Non-pigmented ciliary epithelial cell (primary cell): ENCODE measurements around the gene EIF1AD.

Experiments
- DNase-seq: peaks from one replicate; pipeline ENCODE4 v3.0.0-alpha.2; 2010; ENCODE audit warnings: low read depth

The EIF1AD gene

DNA sequence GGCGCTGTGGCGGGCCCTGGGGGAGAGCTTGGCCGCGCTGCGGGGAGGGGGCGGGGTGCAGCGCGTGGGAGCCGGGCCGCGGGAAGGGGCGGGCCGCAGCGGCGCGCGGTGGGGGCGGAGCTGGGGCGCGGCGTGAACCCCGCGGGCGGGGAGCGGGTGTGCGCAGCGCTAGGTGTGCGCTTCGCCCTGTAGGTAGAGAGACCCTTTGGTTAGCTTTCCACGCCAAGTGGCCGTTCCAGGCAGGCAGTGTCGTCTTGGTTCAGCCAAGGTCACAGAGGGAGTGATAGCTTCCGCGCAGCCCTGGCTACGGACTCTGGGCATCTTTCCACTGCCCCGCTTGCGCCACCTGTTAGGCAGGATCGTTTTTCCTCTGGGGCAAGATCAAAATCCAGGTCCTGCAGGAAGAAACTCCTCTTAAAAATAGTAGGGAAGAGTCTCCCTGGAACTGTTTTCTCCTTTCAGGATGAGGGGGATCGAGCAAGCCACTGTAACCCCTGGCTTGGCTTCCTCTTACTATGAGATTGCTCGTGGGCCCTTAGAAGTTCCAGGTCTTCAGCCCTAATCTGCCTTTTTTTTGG, 780 bp upstream of the EIF1AD start:
- DNase-seq: no peak

DNA sequence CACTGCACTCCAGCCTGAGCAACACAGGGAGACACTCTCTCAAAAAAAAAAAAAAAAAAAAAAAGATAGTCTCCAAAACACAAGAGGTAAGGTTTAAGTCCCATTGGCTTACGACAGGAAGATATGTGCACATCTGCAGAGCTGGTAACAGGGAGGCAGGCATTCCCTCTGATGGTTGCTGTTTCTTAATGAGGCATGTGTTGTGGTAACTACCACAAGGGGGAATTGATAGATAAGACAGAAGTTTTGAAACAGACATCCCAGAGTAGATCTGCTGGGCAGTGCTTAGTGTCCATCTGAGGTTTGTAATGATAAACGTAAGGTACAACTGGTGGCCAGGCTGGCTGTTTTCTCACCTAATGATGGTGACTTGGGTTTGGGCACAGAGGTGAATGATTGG, 4.7 kb downstream of the EIF1AD start:
- no peak for DNase-seq

DNA sequence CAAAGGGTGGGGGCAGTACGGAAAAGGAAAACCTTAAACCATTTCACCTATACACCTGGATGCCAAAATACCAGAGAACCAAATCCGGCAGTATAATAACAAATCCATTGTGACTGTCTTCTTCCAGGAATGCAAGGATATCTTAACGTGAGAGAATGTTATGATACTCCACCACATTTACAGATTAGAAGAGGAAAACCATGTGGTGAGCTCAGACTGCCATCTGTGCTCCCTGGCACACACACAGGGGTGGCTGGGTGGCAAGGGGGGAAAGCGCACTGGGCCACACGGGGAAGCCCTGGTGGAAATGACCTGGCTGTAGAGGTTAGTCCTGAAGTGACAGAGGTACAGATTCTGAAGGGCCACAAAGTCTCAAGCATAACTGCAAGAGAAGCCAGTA, 9.9 kb downstream of the EIF1AD start:
- no peak for DNase-seq

DNA sequence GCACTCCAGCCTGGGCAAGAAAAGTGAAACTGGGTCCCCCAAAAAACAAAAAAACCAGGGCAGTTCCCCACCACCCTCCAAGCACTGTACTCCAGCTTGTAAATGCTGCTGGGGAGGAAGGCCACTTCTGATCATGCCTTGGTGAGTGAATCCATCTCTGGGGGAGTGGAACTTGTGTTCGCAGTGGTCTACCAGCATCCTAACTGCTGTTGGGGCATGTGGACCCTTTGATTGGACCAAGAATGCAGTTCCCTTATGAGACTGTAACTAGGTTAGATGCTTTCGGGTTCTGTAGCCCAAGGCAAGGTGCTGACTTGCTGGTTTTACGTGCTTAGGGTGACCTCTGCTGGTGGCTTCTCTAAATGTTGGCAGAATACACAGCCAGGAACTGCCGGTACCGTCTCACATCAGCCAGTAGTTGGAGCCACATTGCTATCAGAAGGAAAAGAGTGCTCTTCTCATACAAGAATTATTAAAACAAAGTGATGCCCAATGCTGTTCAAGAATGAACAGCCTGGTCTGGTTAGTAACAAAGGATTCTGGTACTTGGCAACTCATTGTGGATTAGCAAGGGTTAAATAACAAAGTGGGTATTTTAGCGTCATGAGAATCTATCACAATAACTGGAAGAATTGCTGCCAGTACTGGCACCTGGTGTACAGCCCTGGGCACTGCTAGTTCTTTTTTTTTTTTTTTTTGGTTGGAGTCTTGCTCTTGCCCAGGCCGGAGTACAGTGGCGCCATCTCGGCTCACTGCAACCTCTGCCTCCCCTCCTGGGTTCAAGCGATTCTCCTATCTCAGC, 13.0 kb downstream of the EIF1AD start:
- DNase-seq: peak; percentile 91

DNA sequence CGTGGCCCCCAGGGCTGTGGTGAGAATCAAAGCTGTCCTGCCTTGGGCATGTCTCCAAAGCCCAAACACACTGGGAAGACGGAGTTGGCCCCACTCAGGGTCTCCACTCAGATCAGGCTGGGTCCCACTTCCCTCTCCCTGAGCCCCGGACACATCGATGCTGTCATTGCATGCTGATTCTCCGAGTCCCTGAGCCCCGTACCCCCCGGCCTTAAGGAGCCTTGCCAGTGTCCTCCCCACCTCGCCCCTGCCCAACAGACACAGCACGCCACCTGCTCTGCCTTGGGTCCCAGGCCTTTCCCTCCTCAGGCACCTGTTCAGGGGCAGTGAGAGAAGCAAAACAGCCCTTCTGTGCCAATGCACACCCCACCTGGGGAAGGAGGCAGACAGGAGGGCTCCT, 14.6 kb downstream of the EIF1AD start:
- no peak for DNase-seq

DNA sequence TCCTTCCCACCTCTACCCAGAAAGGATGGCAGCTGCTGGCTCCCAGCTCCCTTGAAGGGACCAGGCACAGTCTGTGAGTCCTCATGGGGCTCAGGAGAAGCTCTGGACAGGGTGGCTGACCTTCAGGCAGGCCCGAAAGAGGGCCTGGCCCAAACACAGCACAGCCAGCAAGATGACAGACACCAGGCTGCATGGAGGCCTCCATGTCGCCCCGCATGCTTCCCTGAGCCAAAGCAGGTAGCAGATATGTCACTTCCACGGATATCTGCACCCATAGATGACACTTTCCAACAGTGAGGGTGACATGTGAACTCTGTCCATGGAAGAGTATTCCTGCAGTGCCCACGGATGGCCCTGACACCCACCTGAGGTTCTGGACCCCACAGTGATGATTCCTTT, 18.4 kb downstream of the EIF1AD start:
- no peak for DNase-seq

DNA sequence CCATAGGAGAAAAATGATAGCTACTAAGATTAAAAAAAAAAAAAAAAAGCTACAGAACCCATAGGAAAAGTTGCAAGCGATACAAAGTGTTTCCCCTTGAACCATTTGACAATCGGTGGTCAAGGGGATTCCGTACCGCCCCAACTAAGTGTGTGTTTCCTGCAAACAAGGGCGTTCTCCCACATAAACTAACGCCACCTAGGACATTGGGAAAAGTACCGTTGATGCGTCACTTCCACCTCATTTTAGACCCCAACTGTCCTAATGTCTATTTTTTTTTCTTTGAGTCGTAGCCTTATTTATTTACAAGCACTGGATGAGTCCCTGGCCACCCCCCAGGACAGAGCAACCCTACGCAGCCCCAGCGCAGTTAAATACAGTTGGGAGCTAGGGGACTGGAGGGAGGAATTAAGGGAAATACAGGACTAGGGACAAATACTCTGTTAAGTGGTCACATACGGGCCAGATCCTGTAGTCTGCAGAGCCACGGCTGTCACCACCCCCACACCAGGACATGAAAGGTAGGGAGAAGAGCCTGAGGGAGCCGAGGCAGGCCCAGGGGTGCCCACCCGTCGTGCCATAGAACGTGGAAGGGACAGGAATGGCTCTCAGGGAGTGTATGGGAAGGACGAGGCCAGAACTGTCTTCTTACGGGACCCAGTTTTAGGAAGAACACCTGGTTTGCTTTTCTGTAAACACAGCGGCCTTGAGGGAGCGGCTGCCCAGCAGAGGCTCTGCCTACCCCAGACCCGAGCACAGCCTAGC, 19.0 kb downstream of the EIF1AD start:
- no peak for DNase-seq

DNA sequence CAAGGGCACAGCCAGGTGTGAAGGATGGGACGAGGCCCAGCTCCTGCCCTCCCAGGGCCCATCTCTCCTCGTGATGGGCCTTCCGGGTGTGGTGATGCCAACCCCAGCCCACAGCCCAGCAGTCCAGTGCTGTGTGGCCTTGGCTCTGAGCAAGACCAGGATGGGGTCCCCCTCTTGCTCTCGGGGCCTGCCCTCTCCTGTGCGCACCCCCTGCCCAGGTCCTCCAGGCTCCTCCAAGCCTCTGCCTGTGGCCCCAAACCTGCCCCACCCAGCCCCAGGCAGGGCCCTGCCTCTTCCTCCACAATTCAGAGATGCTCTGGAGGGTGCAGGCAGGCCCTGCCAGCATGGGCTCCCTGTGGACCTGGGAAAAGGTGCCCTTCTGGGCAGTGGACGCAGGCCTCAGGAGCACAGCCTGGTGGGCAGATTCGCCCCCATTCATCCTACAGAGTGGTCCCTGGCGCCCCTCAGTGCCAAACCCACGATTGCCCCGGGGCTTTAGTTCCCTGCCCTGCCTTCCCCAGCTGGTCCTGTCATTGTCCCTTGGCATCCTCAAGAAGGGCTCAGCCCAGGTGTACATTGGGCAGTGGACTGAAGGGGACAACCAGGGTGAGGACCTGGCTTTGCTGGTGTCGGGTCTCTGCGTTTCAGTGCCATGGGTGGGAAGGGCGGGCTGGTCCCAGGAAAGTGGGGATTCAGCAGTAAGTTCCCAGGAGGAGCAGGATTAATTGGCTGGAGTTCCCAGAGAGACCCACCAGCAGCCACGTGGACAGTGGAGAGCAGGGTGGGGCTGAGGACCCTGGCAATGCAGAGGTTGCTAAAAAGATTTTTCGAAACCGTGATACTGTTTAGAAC, 19.8 kb downstream of the EIF1AD start:
- DNase-seq: no peak

DNA sequence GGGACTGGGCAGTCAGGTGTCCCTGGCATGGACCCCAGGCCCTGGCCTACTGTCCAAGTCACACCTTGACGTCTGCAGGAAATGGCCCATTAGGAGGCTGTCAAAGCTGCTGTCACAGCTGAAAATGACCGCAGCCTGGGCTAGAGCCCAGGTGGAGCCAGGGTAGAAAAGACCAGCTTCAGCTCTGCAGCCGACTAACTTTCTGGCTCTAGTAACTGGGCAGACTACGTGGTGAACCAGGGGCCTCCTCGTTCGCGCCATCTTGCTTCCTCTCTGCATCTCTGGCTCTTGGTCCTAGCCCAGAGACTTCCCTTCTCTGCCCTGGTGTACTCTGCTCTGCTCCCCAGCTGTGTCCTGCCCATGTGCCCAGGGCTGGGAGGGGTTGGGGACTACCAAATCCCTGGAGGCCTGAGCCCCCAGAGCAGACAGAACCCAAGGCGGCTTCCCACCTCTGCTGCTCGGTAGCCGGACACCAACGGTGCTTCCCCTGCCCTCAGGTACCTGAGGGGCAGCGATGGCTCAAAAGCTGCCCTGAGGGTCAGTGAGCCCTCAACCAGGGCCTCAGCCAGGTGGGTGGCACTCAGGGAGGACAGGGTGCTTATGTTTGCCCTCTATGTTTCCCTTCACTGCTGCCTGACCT, 20.7 kb downstream of the EIF1AD start:
- DNase-seq: no peak

DNA sequence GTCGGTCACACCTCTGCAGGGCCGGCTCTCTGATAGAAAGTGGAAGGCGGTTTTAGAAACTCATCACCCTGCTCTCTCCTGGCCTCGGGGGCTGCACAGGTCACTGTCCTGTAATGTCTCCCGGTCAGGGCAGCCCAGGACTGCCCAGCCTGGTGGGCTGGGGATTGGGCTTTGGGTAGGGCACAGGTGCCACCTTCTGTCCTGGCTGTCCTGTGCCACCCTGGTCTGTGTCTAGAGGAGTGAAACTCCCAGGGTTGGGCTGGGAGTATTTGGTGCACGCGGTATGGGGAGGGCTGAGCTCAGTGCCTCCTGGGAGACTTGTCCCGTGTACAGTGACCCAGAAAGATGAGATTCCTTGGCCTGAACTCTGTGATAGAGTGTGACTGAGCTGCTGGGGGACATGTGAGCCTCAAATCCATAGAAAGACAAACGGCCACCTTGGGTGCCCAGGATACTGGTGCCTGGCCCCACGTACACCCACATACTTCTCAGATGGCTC, 22.6 kb downstream of the EIF1AD start:
- no peak for DNase-seq

DNA sequence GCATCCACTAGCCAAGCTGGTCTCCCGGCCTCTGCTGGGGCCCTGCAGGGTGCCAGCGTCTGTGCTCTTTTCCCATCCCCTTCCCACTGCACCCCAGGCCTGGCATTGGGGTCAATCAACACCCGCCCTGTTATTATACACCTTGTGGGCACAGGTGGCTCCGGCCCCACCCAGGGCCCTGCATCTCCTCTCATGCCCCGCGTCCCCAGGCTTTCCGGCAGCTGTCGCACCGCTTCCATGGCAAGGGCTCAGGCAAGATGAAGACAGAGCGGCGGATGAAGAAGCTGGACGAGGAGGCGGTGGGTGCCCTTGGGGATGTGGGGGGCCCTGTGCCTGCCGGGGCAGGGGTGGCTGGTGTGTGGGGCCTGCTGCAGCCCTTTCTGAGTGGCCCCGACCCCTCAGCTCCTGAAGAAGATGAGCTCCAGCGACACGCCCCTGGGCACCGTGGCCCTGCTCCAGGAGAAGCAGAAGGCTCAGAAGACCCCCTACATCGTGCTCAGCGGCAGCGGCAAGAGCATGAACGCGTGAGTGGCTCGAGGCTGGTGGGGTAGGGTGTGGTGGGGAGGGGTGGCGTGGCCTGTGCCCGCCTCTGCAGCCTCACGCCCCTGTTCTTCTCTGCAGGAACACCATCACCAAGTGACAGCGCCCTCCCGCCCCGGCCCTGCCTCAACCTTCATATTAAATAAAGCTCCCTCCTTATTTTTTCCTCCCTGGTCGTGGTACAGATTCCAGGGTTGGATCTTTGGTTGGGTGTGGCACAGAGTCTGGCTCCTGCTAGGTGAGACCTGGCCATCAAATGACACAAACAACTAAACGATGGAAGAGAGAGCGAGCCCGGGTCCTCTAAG, 23.3 kb downstream of the EIF1AD start:
- no peak for DNase-seq

DNA sequence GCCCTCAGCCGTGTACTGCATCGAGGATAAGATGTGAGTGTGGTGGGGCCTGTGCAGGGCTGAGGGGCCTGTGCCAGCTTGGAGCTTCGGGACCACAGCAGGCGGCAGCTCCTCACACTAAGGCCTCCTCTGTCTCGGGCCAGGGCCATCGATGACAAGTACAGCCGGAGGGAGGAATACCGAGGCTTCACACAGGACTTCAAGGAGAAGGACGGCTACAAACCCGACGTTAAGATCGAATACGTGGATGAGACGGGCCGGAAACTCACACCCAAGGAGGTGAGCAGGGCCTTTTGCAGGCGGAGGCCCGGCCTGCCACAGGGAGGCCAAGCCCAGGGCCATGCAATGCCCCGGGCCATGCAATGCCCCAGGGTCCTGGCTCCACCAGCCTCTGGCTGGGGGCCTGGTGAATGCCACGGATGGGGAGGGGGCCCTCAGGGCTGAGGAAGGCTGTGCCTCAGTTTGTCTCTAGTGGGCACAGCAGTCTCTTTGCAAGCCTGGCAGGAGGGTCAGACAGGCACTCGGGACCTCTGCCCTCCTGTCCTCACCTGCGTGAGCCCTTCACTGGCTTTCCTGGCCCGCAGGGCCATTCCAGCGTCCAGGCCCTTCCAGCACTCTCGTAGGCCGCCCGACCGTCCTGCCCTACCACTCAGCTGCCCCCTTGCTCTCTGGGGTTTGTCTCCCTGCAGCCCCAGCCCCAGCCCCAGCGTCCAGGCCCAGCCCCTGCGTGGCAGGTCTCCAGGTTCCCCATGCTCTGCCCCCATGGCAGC, 24.2 kb downstream of the EIF1AD start:
- DNase-seq: no peak

DNA sequence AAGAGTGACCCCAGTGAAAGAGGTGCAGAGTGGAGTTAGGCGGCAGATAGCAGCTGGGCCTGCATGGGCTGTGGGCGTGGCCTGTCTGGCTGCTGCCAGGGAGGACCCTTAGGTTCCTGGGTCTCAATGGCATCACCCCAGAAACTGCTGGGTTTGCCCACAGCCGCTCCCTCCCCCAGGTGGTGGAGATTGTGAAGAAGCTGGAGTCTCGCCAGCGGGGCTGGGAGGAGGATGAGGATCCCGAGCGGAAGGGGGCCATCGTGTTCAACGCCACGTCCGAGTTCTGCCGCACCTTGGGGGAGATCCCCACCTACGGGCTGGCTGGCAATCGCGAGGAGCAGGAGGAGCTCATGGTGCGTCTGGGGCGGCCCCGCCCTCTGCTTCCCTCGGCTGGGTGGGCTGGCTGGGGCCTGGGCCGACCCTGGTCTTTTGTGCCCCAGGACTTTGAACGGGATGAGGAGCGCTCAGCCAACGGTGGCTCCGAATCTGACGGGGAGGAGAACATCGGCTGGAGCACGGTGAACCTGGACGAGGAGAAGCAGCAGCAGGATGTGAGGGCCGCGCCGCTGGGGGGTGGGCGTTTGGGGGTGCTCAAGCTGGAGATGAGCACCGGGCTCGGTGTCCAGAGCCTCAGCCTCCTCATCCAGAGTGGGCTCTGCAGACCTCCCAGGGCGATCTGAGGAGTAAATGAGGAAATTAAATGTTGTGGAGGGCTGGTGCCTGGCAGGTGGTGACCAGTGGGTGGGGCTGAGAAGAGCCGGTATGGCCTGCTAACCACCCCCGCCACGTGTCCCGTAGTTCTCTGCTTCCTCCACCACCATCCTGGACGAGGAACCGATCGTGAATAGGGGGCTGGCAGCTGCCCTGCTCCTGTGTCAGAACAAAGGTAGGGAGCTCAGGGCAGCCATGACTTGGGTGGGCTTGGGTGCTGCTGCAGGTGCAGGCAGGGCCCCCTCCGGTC, 25.5 kb downstream of the EIF1AD start:
- no peak for DNase-seq

DNA sequence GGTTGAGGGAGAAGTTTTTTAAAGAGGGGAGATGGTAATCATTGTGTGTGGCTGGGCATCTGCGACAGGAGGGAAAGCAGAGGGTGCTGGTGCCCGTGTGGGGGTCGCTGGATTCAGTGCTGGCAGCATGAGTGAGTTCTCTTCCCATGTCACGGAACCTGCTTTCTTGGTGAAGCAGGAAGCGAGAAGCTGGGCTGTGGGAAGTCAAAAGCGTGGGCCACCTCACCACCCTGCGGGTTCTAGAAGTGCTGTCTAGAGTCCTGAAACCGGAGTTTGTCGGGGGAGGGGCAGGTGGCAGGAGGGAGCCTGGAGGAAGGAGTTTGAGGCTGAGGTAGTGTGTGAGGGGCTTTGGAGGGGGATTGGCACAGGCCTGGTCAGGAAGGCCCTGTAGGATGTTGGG, 26.2 kb downstream of the EIF1AD start:
- no peak for DNase-seq

DNA sequence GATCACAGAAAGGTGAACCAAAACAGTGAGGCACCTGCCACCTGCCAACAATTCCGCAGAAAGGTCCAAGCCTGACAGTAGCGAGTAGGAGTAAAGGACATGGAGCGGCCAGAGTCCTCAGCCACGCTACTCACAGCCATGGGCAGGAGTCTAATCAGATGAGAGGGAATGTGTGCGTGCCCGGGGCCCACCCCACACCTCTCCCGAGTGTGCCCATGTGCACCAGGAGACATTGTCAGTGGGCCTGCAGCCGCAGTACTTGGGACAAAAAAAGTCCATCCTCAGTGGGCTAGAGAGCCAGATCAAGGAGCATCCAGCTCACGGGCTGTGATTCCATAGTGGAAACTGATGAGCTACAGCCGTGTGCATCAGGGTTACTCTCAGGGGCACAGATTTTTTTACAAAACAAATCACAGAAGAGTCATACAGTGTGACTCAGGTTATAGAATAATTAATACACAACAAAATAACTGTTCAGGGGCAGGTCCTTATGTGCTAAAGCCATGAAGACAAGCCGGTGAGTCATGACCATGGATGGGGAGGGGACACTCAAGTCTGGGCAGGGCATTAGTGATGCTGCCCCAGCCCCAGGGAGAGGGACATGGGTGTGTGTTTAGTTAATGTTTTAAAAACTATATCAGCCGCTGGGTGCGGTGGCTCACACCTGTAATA, 28.4 kb downstream of the EIF1AD start:
- no peak for DNase-seq

DNA sequence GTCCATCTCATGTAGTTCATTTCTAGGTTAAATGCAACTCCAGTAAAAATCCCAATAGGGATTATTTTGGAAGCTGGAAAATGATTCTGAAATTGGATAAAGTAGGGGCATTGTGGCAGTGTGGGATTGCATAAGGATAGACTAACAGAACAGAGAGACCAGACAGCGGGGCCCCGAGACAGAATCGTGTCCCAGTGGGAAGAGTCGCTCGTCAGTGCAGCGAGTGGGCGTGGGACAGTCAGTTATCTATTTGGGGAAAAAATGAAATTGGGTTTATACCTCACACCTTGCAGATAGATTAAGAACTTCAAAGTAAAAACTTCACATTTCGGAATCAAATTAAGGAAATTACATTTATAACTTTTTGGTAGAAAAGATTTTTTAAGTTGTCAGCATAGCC, 29.8 kb downstream of the EIF1AD start:
- DNase-seq: no peak

DNA sequence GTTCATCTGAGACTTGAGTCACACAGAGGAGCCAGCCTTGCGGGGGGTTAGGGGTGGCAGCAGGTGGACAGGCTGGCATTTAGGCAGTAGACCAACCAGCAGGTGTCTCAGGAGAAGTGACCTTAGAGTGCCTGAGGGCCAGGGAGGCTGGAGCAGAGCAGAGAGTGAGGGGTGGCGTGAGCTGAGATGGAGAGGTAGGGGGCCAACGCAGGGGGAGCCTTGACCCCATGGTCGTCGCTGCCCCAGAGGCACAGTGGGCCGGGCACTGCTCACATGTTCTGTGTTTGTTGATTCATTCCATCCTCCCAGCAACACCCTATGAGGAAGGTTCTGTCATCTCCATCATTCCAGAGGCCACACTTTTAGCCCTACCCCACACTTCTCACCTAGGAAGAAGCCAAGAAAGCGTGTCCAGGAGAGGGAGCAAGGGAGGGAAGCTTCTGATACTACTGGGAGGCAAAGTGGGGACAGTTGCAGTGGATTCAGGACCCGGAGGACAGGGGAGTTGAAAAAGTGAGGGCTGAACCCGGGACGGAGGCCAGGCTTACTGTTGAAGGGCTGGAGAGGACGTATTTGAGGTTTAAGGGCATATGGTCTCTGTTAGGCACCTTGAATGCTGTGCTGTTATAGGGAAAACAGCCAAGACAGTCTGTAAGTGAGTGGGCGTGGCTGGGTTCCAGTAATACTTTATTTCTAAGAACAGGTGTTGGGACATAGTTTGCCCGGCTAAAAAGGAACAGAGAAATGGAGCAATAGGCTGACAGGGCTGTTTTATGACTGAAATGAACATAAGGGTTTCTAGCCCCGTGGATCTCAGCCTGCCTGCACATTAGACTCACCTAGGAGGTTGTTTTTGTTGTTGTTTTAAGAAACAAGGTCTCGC, 33.1 kb downstream of the EIF1AD start:
- DNase-seq: no peak
